IgD-negative memory B cell (primary cell): ENCODE results near the gene RNF126. TPM values are rescaled to one million over a fixed set of nuclear protein-coding genes. Genes with fewer than 3 reads are reported as not detected.
"Not testable (repeated sequence)": the region's sequence is repeated elsewhere in the genome, so short reads cannot be mapped to it uniquely, and the experiment has no call there.

Experiments used
- H3K27ac Mint-ChIP-seq, 3 donors: one replicate each; pipeline ENCODE4 v1.8.0; 2020 to 2022; ENCODE audit warnings: mild to moderate bottlenecking in 3 of 3, mixed read lengths in 3 of 3, moderate library complexity in 1 of 3
- H3K27me3 Mint-ChIP-seq: one replicate; pipeline ENCODE4 v1.8.0; 2021; ENCODE audit warnings: mixed read lengths
- H3K36me3 Mint-ChIP-seq: one replicate; pipeline ENCODE4 v1.8.0; 2020; ENCODE audit warnings: mild to moderate bottlenecking, mixed read lengths
- H3K4me1 Mint-ChIP-seq, 3 donors: one replicate each; pipeline ENCODE4 v1.8.0; 2020 to 2022; ENCODE audit warnings: mixed read lengths in 3 of 3, mild to moderate bottlenecking in 1 of 3
- H3K4me3 Mint-ChIP-seq, 4 donors: one replicate each; pipeline ENCODE4 v1.8.0; 2020 to 2022; ENCODE audit warnings: mild to moderate bottlenecking in 4 of 4, mixed read lengths in 4 of 4, moderate library complexity in 3 of 4
- H3K9me3 Mint-ChIP-seq, 3 donors: one replicate each; pipeline ENCODE4 v1.8.0; 2020 to 2021; ENCODE audit warnings: mixed read lengths in 3 of 3, mild to moderate bottlenecking in 1 of 3
- polyA plus RNA-seq: library from polyadenylated mRNA; unstranded; fragments of 300-500 nt; fragmentation: Illumina TruSeq; gene quantifications from one replicate; pipeline ENCODE4 v1.2.3, GENCODE V29; 2021

RNF126 gene
- polyA plus RNA-seq, 1 donor from 2014 or later, result 108 TPM

GRCh38 chr19:677601-678436 is 14.8 kb upstream of the RNF126 start:
- Mint-ChIP-seq H3K9me3 (no peaks in the 10 kb centered on the region), H3K27me3 (peaks cover 24% of the 10 kb centered on the region), H3K27ac (peak overlapping the region in 1 of 3 donors; percentile 60), H3K4me1 (peaks cover 4 to 7% (median 5%) of the 10 kb centered on the region in 3 donors), H3K4me3 (peak overlapping the region; percentile 23 to 66 (median 44)), H3K36me3 (no peaks in the 10 kb centered on the region)

GRCh38 chr19:677201-677600 is 14.2 kb upstream of the RNF126 start:
- Mint-ChIP-seq H3K27ac (no peak overlapping the region), H3K4me1 (peaks cover 4 to 7% (median 5%) of the 10 kb centered on the region in 3 donors), H3K9me3 (no peaks in the 10 kb centered on the region), H3K4me3 (no peak overlapping the region), H3K36me3 (no peaks in the 10 kb centered on the region), H3K27me3 (peaks cover 24% of the 10 kb centered on the region)

- peak within 1 kb of the TSS in 3 of 4 donors; percentile 21 to 38 (median 32) for H3K4me3 Mint-ChIP-seq
- H3K9me3 Mint-ChIP-seq, result no peaks in the 10 kb centered on the region
- no peaks in the 10 kb centered on the region for H3K36me3 Mint-ChIP-seq
- H3K4me1 Mint-ChIP-seq, result peaks cover 4 to 7% (median 5%) of the 10 kb centered on the region in 3 donors
- H3K27ac Mint-ChIP-seq, result peak within 1 kb of the TSS; percentile 17 to 75 (median 64)
- peaks cover 24% of the 10 kb centered on the region for H3K27me3 Mint-ChIP-seq
These were observed 13.5 kb upstream of the RNF126 start, which contains the start of gene FSTL3 for GRCh38 chr19:676339-677105. TSS of gene FSTL3 (plus strand) at chr19:676392. CDS start at chr19:676424, 32 bp downstream.

GRCh38 chr19:676007-676338 is 13.0 kb upstream of the RNF126 start:
- Mint-ChIP-seq H3K4me1 (peaks cover 4 to 7% (median 5%) of the 10 kb centered on the region in 3 donors), H3K36me3 (no peaks in the 10 kb centered on the region), H3K4me3 (peak overlapping the region in 1 of 4 donors; percentile 21), H3K27ac (no peak overlapping the region), H3K9me3 (no peaks in the 10 kb centered on the region), H3K27me3 (peaks cover 24% of the 10 kb centered on the region)

GRCh38 chr19:674282-675151 is 11.5 kb upstream of the RNF126 start:
- Mint-ChIP-seq H3K4me3 (no peak overlapping the region), H3K27me3 (peaks cover 26% of the 10 kb centered on the region), H3K4me1 (peaks cover 4 to 5% (median 5%) of the 10 kb centered on the region in 3 donors), H3K9me3 (no peaks in the 10 kb centered on the region), H3K36me3 (no peaks in the 10 kb centered on the region), H3K27ac (peak overlapping the region in 2 of 3 donors; percentile 17 to 75)

- Mint-ChIP-seq H3K36me3 (peaks cover 2% of the 10 kb centered on the region), H3K27me3 (peaks cover 20% of the 10 kb centered on the region), H3K27ac (peak overlapping the region in 1 of 3 donors; percentile 42), H3K4me3 (no peak overlapping the region), H3K9me3 (peaks cover 0 to 4% (median 0%) of the 10 kb centered on the region in 3 donors), H3K4me1 (peaks cover 4 to 8% (median 4%) of the 10 kb centered on the region in 3 donors)
These were observed 7.6 kb upstream of the RNF126 start for GRCh38 chr19:670609-671075.

GRCh38 chr19:668675-669434 is 5.8 kb upstream of the RNF126 start:
- H3K4me1 Mint-ChIP-seq, H3K9me3 Mint-ChIP-seq, H3K27me3 Mint-ChIP-seq, H3K36me3 Mint-ChIP-seq: not testable (repeated sequence)
- H3K27ac Mint-ChIP-seq, result peak overlapping the region in 2 of 3 donors; percentile 46 to 84
- peak overlapping the region in 1 of 4 donors; percentile 42 for H3K4me3 Mint-ChIP-seq

- H3K4me1 Mint-ChIP-seq, H3K27me3 Mint-ChIP-seq, H3K36me3 Mint-ChIP-seq, H3K9me3 Mint-ChIP-seq: not testable (repeated sequence)
- Mint-ChIP-seq H3K27ac (peak overlapping the region in 2 of 3 donors; percentile 73 to 81), H3K4me3 (peak overlapping the region in 2 of 4 donors; percentile 49 to 65)
These were observed 4.1 kb upstream of the RNF126 start for GRCh38 chr19:666985-667573.

- peak overlapping the region; percentile 12 to 94 (median 54) for H3K4me3 Mint-ChIP-seq
- peak overlapping the region in 2 of 3 donors; percentile 87 to 100 for H3K27ac Mint-ChIP-seq
- H3K9me3 Mint-ChIP-seq, result peaks cover 0 to 4% (median 0%) of the 10 kb centered on the region in 3 donors
These were observed 2.0 kb upstream of the RNF126 start for GRCh38 chr19:664913-665443.

GRCh38 chr19:663682-664117 is 686 bp upstream of the RNF126 start:
- no peaks in the 10 kb centered on the region for H3K27me3 Mint-ChIP-seq
- peak overlapping the region; percentile 77 to 100 (median 96) for H3K27ac Mint-ChIP-seq
- H3K9me3 Mint-ChIP-seq, result no peaks in the 10 kb centered on the region
- H3K4me1 Mint-ChIP-seq, result peaks cover 12 to 23% (median 13%) of the 10 kb centered on the region in 3 donors
- H3K36me3 Mint-ChIP-seq, result peaks cover 6% of the 10 kb centered on the region
- H3K4me3 Mint-ChIP-seq, result peak overlapping the region; percentile 82 to 94 (median 90)

More at GRCh38 chr19:664913-665443, 2.0 kb upstream of the RNF126 start:
- peaks cover 6% of the 10 kb centered on the region for H3K36me3 Mint-ChIP-seq
- peaks cover 5% of the 10 kb centered on the region for H3K27me3 Mint-ChIP-seq
- peaks cover 7 to 15% (median 8%) of the 10 kb centered on the region in 3 donors for H3K4me1 Mint-ChIP-seq

GRCh38 chr19:662207-662961 is 630 bp downstream of the RNF126 start:
- peaks cover 13 to 23% (median 13%) of the 10 kb centered on the region in 3 donors for H3K4me1 Mint-ChIP-seq
- peaks cover 6% of the 10 kb centered on the region for H3K36me3 Mint-ChIP-seq
- H3K27ac Mint-ChIP-seq, result peak overlapping the region; percentile 96 to 100 (median 98)
- H3K4me3 Mint-ChIP-seq, result peak overlapping the region; percentile 94 to 100 (median 96)
- H3K9me3 Mint-ChIP-seq, result no peaks in the 10 kb centered on the region
- no peaks in the 10 kb centered on the region for H3K27me3 Mint-ChIP-seq

GRCh38 chr19:661427-662196 is 1.4 kb downstream of the RNF126 start:
- H3K4me1 Mint-ChIP-seq, result peaks cover 17 to 23% (median 17%) of the 10 kb centered on the region in 3 donors
- peaks cover 4% of the 10 kb centered on the region for H3K36me3 Mint-ChIP-seq
- H3K9me3 Mint-ChIP-seq, result no peaks in the 10 kb centered on the region
- peak overlapping the region; percentile 94 to 100 (median 96) for H3K4me3 Mint-ChIP-seq
- H3K27ac Mint-ChIP-seq, result peak overlapping the region; percentile 96 to 100 (median 98)
- H3K27me3 Mint-ChIP-seq, result no peaks in the 10 kb centered on the region
